ENCODE measurements around the gene COL24A1.

GRCh38 chr1:86152887-86153286, 3.7 kb downstream of the COL24A1 start:
- TF ChIP-seq CTCF (IDR thresholded peaks at IDR 0.05; ENCODE audit: borderline replicate concordance, extremely low read depth, low read length, poor library complexity, severe bottlenecking) = no peak
- TF ChIP-seq EZH2 (IDR thresholded peaks at IDR 0.05; ENCODE audit: borderline replicate concordance, low read depth, low read length, severe bottlenecking) = no peak
